GM21423 (cell line): ENCODE results near the gene KCNJ12.

Experiments
- ATAC-seq: cut with Tn5 transposase; IDR thresholded peaks from one replicate; pipeline ENCODE4 v1.9.1; 2021; ENCODE audit warnings: mild to moderate bottlenecking, moderate library complexity; ENCODE audit not compliant: unreplicated experiment

The KCNJ12 gene

DNA sequence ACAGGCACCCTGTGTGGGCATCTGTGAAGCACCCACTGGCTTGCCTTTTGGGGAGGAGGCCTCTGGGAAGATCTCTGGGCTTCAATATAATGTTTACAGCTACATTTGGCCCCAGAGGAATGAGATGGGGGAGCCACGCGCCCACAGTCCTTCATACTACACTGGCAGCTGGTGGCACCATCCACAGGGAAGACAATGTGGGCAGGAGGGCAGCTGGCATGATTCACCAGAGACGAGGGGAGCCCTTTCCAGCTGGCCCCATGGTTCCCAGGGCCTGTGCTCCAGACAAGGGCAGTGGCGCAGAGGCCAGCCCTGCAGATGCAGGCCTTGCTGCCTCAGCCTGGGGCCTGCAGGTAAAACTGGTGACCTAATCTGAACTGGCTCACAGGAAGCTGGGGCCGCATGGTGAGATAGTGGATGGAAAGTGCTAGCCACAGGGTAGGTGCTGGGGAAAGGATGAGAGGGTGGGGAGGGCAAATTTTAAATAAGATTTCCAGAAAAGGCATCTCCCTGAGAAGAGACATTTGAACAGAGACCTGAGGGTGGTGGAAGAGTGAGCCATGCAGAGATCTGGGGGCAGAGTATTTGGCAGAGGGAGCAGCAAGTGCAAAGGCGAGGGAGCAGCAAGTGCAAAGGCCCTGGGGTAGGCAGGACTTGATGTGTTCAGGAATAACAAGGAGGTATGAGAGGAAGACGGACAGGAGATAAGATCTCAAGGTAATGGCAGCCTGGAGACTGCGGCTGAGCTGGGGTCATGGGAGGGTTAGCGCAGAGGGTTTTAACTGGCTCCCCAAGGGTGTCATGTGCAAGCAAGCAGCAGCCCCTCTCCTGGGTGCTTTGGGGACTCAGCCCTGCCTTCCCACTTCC is 12.1 kb upstream of the KCNJ12 start:
- ATAC-seq, result no peak

DNA sequence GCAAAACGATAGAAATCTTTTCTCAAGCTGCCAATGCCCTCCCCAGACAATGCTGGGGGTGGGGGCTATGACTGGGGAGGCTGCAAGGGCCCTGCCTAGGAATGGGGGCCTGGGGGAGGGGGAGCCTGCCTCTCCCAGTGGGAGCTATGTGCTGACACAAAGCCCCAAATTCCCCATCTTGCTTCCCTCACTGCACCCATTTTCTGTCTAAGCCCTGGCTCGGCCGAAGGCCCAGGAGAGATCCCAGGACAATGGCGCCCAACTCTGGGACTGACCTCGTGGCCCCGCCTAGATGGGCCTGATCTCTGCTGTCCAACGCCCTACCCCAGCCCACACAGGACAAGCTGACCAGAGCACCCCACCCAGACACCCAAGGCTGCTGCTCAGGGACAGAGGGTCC is 11.1 kb upstream of the KCNJ12 start:
- no peak for ATAC-seq

DNA sequence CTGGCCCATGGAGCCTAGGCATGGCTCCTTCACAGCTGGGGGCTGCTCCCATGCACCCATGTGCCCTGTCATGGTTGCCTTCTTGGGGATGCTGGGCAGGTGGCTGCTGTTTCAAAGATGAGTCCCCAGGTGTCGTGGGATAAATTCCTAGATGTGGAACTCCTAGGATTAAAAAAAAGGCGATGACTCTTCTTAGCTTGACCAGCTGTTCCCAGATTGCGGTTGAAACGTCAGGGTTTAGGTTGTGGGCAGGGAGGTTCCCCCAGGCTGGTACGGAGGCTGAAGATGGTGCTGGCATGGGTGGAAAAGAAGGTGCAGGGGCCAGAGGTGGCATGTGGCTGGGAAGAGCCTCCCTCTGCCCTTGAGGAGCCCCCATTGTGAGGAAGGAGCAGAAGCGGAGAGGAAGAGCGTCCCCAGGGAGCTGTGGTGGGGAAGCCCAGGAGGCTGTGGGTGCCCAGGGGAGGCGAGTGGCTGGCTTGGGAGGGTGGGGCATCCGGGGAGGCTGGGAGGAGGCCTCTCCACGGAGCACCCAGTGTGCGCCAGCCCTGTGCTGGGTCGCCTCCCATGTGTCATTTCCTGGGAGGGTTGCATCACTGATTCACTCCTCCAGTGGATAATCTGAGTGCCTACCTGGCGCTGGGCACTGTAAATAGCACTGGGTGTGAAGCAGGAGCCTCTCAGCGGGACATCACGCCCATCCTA is 7.5 kb upstream of the KCNJ12 start:
- ATAC-seq, result no peak

DNA sequence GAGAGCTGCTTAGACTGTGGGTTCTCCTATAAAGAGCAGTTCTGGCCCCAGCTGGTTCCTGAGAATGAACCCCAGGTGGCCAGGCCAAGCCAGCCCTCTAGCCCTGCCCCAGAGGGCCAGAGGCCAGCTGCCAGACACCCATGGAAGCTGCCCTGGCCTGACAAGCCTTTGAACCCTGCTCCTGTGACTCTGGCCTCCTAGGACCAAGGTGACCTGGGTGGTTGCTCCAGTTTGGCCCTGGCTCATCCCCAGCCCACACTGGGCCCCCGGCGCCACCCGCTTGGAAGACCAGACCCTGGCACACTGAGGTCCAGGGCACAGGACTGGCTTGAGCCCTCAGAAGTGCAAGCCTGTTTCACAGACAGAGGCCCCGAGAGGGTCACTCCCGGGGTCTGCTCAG is 6.8 kb upstream of the KCNJ12 start:
- ATAC-seq, result no peak

DNA sequence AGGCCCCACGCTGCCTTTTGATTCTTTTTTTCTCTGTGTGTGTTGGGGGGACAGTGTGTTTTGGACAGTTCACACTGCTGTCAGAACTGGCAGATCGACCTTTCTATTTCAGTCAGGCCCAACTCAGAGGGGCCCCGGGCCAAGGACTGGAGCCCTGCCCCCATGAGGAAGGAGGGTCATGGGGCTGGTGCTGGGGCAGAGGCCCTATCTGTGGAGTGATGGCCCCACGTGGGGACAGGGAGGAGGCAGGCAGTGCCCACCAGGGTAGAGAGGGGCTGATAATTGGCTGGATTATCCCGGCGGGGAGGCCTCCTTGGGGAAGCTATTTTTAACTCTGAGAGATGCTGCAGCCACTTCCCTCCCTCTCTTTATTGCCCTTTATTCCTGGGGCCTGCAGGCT is 5.7 kb upstream of the KCNJ12 start:
- no peak for ATAC-seq

DNA sequence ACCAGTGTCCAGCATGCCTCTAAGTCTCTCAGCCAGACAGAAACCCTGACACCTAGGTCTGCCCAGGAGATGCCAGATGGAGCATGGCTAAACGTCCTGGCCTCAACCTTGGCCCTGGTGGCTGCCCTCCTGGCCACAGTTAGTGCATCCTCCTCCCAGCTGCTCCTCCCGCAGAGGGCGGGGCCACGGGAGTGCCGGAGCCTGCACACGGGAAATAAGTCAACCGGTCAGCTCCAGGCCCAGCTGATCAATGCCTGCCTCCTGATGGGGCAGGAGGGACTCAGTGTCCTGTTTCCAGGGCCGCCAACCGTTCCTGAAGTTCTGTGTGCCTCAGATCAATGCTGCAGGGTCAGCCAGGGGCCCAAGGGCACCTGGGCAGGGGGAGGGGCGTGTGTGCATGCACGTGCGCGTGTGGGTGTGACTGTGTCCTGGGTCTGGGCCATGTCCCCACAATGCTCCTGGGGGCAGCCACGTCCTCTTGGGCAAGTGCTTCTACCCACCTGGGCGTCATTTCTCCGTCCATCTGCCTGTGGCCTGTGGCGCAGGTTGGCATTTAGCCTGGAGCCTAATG is 4.6 kb upstream of the KCNJ12 start:
- ATAC-seq, result no peak

DNA sequence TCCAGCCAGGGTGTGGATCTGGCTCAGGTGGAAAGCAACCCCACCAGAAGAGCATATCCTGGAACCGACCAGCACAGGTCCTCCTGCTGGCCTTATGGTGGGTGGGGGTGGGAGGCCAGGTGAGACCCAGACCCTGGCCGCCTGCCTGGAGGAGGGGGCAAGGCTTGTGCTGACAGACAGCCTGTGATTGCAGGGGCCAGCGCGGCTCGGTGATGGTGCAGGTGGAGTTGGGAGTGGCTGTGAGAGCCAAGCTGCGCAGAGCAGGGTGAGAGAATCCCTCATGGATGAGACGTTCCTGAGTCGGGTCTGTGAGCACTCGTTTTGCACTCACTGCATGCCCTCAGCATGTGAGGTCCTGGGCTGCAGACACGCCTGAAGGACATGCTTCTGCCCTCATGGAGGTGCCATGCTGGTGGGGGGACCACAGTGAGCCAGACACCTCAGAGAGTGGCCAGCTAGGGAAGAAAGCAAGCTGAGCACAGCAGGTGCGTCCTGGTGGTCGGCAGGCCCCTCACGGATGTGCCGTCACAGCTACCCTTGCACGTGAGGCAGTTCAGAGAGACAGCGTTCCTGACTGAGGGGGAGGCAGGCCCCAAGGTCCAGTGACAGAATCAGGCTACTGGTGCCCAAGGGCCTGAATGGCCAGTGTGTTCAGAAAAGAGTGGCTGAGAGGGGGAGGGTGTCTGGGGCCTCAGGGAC is 3.8 kb upstream of the KCNJ12 start:
- ATAC-seq, result no peak

DNA sequence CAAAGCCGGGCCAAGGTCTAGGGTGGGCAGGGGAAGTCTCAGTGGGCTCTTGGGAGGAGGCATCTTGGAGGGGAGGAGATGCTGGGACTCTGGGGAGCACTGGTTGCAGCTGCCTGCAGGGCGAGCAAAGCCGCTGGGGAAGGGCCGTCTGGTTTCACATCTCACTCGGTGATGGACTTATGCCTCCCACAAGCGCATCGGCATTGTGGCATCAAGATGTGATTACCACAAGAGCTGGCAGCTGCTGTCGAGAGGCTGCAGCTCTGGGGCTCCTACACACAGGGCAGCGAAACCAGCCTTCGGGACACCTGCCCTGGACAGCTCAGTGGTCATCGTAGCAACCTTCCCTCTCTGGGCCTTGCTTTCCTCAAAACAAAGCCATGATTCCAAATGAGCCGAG is 3.1 kb upstream of the KCNJ12 start:
- ATAC-seq, result no peak

DNA sequence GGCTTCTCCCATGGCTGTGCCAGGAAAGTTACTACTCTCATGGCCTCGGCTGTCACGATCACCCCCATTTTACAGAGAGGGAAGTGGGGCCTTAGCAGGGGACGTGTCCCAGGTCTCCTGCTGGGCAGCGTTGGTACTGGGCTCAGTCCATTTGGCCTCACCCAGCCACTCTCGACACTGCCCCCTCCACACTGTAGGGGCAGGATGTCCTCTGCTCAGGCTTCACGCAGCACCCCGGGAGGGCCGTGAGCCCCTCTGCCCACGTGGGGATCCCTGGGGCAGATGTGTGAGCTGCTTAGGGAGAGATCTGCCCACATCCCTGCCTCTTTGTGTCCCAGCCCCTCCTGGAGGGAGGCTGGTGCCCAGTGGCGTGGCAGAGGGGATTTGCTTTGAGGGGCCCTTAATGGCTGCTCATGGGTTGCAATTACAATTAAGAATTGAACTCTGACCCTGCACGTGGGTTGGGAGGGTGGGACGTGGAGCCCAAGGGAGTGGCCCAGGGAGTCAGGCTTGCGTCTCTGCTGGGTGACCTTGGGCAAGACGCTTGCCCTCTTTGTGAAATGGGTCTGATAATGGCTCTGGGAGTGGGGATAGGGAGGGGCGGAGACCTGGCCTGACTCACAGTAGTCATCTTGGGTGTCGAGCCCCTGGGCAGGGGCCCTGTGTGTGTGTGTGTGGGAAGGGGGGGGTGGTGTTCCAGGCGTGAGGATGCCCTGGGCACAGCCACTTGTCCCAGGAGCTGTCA is 2.3 kb upstream of the KCNJ12 start:
- ATAC-seq, result no peak

DNA sequence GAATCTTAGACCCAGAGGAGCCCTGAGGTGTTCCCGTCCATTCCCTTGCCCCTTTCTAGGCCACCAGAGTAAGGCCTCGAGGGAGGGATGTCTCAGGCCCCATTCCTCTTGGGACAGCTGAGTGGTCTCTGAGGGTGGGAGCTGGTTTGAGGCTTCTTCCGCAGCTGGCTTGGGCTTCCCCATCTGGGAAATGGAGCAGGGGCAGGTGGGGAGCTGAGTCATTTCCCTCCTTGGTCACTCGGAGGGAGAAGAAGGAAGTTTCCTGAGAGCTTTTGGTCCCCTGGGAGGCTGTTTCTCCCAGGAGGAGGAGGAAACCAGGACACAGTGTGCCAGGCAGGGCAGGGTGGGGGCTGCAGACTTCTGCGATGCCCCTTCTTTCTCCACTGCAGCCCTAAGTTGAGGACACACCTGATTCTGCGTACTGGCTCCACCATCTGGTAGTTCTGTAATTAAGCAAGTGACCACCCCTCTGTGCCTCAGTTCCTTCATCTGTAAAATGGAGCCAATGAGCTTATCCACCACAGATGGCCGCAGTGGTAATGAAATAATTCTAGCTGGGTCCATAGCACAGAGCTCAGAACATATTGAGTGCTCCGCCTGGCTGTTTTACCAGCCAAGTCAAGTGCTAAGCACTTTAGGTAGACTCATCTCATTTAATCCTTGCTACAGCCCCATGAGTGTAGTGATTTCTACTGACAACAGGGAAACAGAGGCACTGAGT is 1.6 kb upstream of the KCNJ12 start:
- no peak for ATAC-seq

DNA sequence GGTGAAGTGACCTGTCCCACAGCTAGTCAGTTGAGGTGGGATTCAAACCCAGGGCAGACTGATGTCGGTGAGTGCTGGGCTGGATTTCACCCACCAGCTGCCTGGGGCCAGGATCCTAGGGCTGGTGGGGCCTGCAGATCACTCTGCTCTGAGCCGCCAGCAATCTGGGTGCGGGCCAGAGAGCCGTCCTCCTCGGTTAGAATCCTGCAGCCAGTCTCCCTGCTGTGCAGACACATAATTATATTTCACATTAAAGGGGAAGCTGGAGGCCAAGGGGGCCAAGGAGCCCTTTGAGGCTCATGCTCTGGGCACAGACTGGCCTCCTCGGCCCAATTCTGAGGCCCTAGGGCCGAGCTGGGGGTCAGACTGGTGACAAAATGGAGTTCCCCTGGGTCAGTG is 996 bp upstream of the KCNJ12 start:
- no peak for ATAC-seq

DNA sequence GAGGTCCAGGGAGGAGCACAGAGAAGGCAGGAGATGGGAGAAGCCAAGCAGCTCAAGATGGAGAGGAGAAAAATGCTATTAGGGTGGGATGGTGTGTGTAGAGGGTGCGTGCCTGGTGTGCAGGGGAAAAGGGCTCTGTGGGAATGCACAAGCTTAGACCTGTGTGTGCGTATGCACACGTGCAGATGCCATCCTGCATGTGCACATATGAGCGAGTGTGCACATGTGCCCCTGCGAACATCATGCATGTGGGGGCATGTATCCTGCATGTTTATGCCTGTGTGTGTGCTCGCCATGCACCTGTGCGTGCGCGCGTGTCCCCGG is 438 bp upstream of the KCNJ12 start:
- no peak for ATAC-seq

DNA sequence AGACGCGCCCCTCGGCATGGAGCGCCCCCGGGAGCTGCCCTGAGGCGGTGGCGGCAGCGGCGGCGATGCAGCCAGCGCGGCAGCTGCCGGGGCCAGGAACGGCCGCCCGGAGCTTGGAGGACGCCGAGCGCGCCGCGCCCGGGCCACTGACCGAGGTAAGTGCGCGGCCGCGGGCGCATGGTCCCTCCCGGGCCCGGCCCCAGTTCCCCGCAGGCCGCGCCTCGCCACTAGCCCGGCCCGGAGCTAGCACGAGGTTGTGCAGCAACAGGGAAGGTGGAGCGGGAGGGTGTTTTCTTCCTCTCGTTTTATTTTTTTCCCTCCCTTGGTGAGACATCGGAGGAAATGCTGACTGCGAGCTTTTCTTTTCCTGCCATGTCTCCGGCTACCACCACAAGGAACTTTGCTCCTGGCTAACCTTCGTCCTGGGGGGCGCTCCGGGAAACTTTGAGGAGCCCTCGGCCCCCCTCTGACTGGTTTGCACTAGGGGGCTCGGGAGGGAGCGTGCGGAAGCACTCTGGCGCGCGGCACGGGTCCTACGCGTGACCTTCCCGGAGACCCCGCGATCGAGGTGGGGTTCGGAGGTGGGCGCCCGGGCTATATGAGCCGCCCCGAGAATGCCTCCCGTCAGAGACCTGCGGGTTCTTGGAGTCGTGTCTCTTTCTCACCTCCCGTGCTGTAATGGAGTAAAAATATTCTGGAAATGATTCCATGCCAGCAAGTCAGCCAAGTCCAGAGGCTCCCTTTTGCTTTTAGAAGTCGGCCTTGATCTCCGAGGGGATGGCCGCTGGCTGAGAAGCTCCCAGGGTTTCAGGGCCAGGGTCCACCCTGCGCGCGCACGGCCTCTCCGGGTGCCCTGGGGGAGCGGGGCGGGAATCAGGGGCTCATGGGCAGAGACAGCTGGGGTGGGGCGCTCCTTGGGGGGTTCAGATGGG is 868 bp downstream of the KCNJ12 start:
- ATAC-seq, result no peak

DNA sequence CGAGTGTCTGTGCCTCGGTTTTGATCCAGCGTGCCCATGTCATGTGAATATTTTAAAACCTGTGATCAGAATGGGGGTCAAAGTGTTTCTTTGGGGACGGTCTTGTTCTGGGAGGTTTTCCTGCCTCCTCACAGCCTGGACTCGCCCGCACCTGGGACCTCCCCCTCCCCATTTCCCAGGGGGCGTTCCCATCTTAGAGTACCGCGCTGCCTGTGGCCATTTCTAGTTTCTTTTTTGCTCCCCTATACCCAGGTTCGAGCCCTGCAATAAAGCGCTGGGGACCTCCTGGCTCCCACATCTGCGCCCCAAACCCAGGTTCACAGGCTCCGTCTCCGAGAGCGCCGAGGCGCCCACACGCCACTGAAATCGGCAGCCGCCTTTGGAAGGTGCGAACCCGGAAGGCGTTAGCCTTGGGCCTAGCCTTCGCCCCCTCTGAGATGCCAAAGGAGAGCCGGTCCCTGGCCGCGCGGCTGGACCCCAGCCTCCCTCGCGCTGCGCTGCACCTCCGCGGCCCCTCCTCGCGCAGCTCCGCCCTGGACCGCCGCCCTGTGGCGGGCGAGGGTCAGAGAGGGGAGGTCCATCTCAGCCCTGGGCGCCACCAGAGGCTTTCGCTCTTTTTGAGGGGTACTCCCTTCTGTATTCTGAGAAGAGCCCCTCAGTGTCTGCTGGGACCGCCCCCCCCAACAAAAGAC is 1.7 kb downstream of the KCNJ12 start:
- no peak for ATAC-seq

DNA sequence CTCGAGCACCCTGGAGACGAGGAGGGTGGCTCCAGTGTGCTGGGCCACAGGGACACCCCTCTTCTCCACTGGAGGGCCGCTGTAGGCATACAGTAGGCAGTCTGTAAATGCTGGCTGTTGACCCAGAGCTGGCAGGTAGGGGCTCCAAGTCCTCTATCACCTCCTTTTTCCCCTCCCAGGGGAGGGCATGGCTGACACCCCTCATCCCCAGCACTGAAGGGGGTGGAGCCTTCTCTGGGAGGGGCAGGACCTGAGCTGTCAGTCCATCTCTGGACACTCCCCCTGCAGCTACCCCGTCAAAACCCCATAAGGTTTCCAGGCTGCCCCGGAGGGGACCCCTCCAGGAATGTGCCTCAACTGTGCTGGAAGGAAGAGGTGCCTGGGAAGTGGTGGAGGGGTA is 2.4 kb downstream of the KCNJ12 start:
- no peak for ATAC-seq

DNA sequence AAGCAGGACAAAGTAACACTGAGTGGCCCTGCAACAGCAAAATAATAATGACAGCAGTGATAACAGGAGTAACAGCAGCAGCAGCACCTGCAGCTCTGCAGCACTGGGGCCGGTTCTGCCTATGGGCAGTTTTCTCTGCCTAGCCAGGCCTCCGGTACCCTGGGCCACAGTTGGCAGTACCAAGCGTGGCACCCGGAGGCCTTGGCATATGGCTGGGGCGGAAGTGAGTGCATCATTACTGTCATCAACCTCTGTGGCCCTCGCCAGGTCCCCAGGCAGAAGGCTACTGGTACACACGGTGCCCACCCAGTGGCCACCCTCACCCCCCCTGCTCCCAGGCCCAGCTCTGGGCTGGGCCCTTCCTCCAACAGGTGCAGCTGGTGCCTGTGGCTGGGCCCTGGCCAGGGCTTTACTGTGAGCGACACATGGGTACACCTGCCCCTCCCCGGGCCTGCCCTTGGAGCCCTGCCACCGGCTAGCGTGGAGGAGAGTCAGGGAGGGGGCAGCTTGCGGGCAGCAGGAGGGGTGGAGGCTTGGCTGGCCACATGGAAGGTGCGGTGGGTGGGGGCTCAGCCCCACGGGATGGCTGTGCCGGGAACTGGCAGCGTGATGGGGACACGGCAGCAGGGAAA is 3.0 kb downstream of the KCNJ12 start:
- no peak for ATAC-seq

DNA sequence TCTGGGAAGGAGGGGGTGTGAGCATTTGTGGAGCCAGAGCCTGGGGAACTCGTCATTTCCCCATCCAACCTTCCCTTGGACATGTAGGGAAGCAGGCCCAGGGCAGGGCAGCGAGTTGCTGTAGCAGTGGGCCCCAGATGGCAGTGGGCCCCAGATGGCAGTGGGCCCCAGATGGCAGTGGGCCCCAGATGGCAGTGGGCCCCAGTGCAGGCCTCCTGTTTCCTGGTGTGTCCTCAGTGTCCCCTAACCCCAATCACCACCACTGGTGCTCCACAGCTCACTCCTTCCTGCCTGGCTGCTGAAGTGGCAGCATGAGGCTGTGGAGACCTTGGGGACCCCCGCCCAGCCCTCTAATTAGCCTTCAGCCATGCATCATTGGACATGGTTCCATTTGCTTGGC is 4.5 kb downstream of the KCNJ12 start:
- no peak for ATAC-seq

DNA sequence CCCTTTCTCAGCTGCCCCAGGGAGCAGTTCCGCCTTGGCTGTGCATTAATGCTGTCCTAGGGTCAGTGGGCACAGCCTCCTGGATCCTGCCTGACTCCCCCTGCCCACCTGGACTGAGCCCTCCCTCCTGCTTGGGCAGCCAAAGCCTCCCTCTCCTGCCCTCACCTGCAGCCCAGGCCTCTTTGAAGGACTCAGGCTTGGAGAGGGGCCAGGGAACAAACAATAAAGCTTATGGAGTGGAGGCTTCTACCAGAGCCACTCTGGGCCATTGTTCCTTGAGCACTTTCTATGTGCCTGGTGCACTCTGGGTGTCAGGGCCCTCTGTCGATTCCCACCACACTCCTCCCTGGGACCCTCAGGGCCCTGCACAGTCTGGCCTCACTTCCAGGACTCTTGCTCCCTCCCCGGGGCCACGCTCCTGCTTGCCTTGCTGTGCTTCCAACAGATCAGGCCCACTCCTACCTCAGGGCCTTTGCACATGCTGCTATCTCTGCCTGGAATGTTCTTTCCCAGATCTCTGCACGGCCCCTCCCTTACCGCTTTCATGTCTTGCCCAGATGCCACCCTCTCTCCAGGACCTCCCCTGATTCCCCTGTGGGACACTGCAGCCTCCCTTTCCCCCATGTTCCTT is 5.0 kb downstream of the KCNJ12 start:
- no peak for ATAC-seq
